ENCODE data around the gene KMT2E. TPM values are rescaled to one million over a fixed set of nuclear protein-coding genes. Genes with fewer than 3 reads are reported as not detected.

KMT2E gene
- total and polyA plus RNA-seq, 2 experiments from 2014 or later: 78.4 to 131 TPM

GRCh38 chr7:104990983-104991382 lies 23.0 kb upstream of the KMT2E start:
- TF ChIP-seq CTCF (IDR thresholded peaks at IDR 0.05; ENCODE audit: low read depth, low read length): no peak
- no peak overlapping the region for H3K4me3 ChIP-seq
- peaks cover 13% of the 10 kb centered on the region for H3K4me1 ChIP-seq (ENCODE audit: low read depth)
- no peak for DNase-seq (ENCODE audit: low read depth in 1 of 2, low spot score in 1 of 2)
- H3K36me3 ChIP-seq: peaks cover 6% of the 10 kb centered on the region
- no peaks in the 10 kb centered on the region for H3K27me3 ChIP-seq
- no peak overlapping the region for H3K27ac ChIP-seq
- no peaks in the 10 kb centered on the region for H3K9me3 ChIP-seq (ENCODE audit: low read depth)

- TF ChIP-seq CTCF (IDR thresholded peaks at IDR 0.05; ENCODE audit: low read depth, low read length): no peak
- Histone ChIP-seq H3K4me3 (no peak overlapping the region), H3K9me3 (ENCODE audit: low read depth) (no peaks in the 10 kb centered on the region), H3K27me3 (no peaks in the 10 kb centered on the region), H3K4me1 (ENCODE audit: low read depth) (peaks cover 16% of the 10 kb centered on the region), H3K27ac (no peak overlapping the region), H3K36me3 (peaks cover 6% of the 10 kb centered on the region)
- DNase-seq (ENCODE audit: low read depth in 1 of 2, low spot score in 1 of 2): no peak
Observed at GRCh38 chr7:104992306-104992705, 21.7 kb upstream of the KMT2E start.

GRCh38 chr7:104993217-104993862 lies 20.7 kb upstream of the KMT2E start:
- Histone ChIP-seq H3K4me1 (ENCODE audit: low read depth) (peaks cover 11% of the 10 kb centered on the region), H3K27me3 (no peaks in the 10 kb centered on the region), H3K4me3 (no peak overlapping the region), H3K36me3 (peaks cover 6% of the 10 kb centered on the region), H3K9me3 (ENCODE audit: low read depth) (no peaks in the 10 kb centered on the region), H3K27ac (peak overlapping the region; percentile 7)
- DNase-seq (ENCODE audit: low read depth in 1 of 2, low spot score in 1 of 2): no peak
- TF ChIP-seq CTCF (IDR thresholded peaks at IDR 0.05; ENCODE audit: low read depth, low read length): no peak

- Histone ChIP-seq H3K27ac (no peak overlapping the region), H3K4me3 (no peak overlapping the region), H3K9me3 (ENCODE audit: low read depth) (no peaks in the 10 kb centered on the region), H3K27me3 (no peaks in the 10 kb centered on the region), H3K4me1 (ENCODE audit: low read depth) (peaks cover 13% of the 10 kb centered on the region), H3K36me3 (no peaks in the 10 kb centered on the region)
- TF ChIP-seq CTCF (IDR thresholded peaks at IDR 0.05; ENCODE audit: low read depth, low read length): no peak
- no peak for DNase-seq (ENCODE audit: low read depth in 1 of 2, low spot score in 1 of 2)
Observed at GRCh38 chr7:104998040-104998752, 15.8 kb upstream of the KMT2E start.

GRCh38 chr7:105000200-105000599 lies 13.8 kb upstream of the KMT2E start:
- no peak overlapping the region for H3K4me3 ChIP-seq
- no peak for TF ChIP-seq CTCF (IDR thresholded peaks at IDR 0.05; ENCODE audit: low read depth, low read length)
- H3K27ac ChIP-seq: no peak overlapping the region
- no peak for DNase-seq (ENCODE audit: low read depth in 1 of 2, low spot score in 1 of 2)
- H3K9me3 ChIP-seq (ENCODE audit: low read depth): no peaks in the 10 kb centered on the region
- H3K27me3 ChIP-seq: no peaks in the 10 kb centered on the region
- peaks cover 3% of the 10 kb centered on the region for H3K36me3 ChIP-seq
- peaks cover 27% of the 10 kb centered on the region for H3K4me1 ChIP-seq (ENCODE audit: low read depth)
